ENCODE measurements around the gene TMEM89. TPM values are rescaled to one million over a fixed set of nuclear protein-coding genes. Genes with fewer than 3 reads are reported as not detected.

Gene TMEM89
- total and polyA plus RNA-seq, 8 donors = not detected

DNA sequence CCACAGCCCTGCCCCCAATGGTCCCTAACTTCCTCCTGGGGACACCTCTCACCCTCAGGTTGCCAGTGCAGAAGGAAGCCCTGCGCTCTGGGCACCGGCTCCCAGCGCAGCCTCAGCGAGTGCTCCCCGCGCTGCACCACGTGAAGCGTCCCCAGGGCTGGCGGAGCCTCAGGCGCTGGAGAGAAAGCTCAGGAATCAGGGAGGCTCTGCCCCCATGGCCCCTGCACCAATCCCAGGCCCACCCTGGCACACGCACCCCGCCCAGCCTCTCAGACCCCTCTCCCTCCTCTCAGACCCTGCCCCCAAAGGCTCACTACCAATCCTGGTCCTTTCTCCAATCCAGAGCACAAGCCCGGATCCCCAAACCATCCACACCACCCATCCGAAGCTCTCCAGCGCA lies 33.3 kb downstream of the TMEM89 start:
- 52 to 53% methylated on average over 15 of the region's 15 CpGs for WGBS, 2 donors
- Histone ChIP-seq H3K27me3 (no peaks in the 10 kb centered on the region), H3K36me3 (no peaks in the 10 kb centered on the region), H3K4me1 (no peaks in the 10 kb centered on the region), H3K9me3 (no peaks in the 10 kb centered on the region), H3K4me3 (no peak overlapping the region), H3K27ac (no peak overlapping the region)
- DNase-seq (no peak), FAIRE-seq (no peak), ATAC-seq (no peak)
- intact Hi-C loops (cut with DNase I) = no loop called here
- TF ChIP-seq CTCF (IDR thresholded peaks at IDR 0.05) = no peak

GRCh38 chr3:48587686-48588085 lies 33.9 kb downstream of the TMEM89 start:
- no peak for FAIRE-seq
- intact Hi-C loops (cut with DNase I) = no loop called here
- TF ChIP-seq CTCF (IDR thresholded peaks at IDR 0.05) = no peak
- H3K4me1 ChIP-seq = no peaks in the 10 kb centered on the region
- H3K27me3 ChIP-seq = no peaks in the 10 kb centered on the region
- H3K36me3 ChIP-seq = no peaks in the 10 kb centered on the region
- no peak for ATAC-seq
- H3K27ac ChIP-seq = no peak overlapping the region
- DNase-seq = no peak
- no peaks in the 10 kb centered on the region for H3K9me3 ChIP-seq
- no peak overlapping the region for H3K4me3 ChIP-seq
- WGBS, 2 donors = 66 to 69% methylated on average over 10 to 11 of the region's 11 CpGs

GRCh38 chr3:48585411-48585810 lies 36.2 kb downstream of the TMEM89 start:
- Histone ChIP-seq H3K4me1 (no peaks in the 10 kb centered on the region), H3K4me3 (no peak overlapping the region), H3K27me3 (no peaks in the 10 kb centered on the region), H3K9me3 (no peaks in the 10 kb centered on the region), H3K27ac (no peak overlapping the region), H3K36me3 (no peaks in the 10 kb centered on the region)
- no peak for TF ChIP-seq CTCF (IDR thresholded peaks at IDR 0.05)
- no peak for FAIRE-seq
- intact Hi-C loops (cut with DNase I) = no loop called here
- no peak for DNase-seq
- 71 to 83% methylated on average over 8 of the region's 8 CpGs for WGBS, 2 donors
- ATAC-seq = no peak

GRCh38 chr3:48584836-48585235 lies 36.7 kb downstream of the TMEM89 start:
- Histone ChIP-seq H3K4me3 (no peak overlapping the region), H3K36me3 (no peaks in the 10 kb centered on the region), H3K27me3 (no peaks in the 10 kb centered on the region), H3K27ac (no peak overlapping the region), H3K9me3 (no peaks in the 10 kb centered on the region), H3K4me1 (no peaks in the 10 kb centered on the region)
- FAIRE-seq (no peak), ATAC-seq (no peak), DNase-seq (no peak)
- WGBS, 2 donors = 84 to 85% methylated on average over 9 of the region's 9 CpGs
- TF ChIP-seq CTCF (IDR thresholded peaks at IDR 0.05) = no peak
- intact Hi-C loops (cut with DNase I) = no loop called here

DNA sequence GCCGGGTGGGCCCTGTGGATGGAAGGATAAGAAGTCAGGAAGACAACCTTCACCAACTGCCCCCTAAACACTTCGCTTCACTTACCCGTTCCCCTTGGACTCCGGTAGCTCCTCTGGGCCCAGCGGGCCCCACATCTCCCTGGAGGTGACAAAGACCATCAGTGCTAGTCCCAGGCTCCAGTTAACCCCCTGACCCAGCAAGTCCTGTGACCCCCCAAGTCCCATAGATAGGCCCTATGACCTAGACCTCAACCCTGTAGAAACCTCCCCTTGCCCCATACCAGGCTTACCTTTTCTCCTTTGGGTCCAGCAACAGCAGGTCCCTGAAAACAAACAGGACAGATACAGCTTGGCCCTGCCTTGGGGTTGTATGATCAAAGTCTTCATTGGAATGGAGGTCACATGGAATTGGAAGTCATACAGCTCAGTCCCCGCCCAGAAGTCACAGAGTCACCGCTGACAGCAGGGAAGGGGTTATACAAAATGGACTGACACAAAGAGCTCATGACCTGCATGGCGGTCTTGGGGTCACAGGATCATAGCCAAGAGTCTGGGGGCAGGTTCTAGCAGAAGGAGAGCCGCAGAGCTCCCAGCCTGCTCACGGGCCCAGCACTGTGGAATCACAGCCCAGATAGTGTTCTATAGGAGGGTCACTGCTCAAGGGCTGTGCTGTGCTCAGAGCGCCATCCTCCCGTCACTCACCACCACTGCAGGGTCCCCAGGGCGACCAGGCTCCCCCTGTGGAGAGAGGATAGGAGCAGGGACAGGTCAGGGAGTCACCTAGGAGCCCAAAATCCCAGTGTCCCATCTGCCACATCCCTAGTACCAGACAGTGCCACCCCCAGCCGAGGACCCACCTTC lies 39.7 kb downstream of the TMEM89 start:
- no peak for TF ChIP-seq CTCF (IDR thresholded peaks at IDR 0.05)
- 85 to 86% methylated on average over 14 of the region's 14 CpGs for WGBS, 2 donors
- H3K4me3 ChIP-seq = no peak overlapping the region
- no peaks in the 10 kb centered on the region for H3K27me3 ChIP-seq
- H3K9me3 ChIP-seq = no peaks in the 10 kb centered on the region
- H3K36me3 ChIP-seq = no peaks in the 10 kb centered on the region
- ATAC-seq (no peak), DNase-seq (no peak), FAIRE-seq (no peak)
- H3K27ac ChIP-seq = no peak overlapping the region
- intact Hi-C loops (cut with DNase I) = no loop called here
- H3K4me1 ChIP-seq = no peaks in the 10 kb centered on the region
